Measurements from ENCODE around the gene CPLANE2.
"Not testable (repeated sequence)": the region's sequence is repeated elsewhere in the genome, so short reads cannot be mapped to it uniquely, and the experiment has no call there.

CPLANE2 gene

GRCh38 chr1:16229976-16230740, 6.8 kb downstream of the CPLANE2 start:
- no peak for DNase-seq

DNA sequence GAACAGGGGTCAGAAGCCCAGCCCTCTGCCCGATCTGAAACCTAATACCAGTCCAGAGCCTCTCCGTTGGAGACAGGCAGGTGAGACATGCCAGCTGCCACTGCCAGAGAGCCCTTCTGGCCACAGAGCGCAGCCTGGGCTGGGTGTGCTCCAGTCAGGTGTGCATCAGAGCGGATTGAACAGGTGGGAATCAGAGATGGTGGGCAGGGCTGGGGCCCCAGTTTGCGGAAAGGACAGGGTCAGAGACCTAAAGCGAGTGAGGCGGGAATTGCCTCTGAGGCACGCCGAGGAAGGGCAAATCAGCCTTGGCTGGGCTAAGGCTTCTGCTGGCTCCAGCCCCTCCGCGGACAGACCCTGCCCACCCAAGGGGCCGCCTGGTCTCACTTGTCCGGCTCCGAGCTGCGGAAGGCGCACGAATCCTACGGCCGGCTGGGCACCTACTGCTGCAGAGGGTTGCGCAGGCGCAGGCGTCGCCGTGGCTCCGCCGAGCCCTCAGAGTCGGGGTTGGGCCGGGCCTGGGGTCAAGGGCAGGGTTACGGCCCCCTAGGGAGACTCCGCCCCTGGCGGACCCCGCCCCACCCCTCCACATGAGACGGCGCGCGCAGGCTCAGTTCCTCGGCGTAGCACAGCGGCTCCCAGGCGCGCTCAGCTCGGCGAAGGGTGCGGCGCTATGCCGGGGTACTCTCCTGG, 10.3 kb downstream of the CPLANE2 start:
- DNase-seq, result no peak

DNA sequence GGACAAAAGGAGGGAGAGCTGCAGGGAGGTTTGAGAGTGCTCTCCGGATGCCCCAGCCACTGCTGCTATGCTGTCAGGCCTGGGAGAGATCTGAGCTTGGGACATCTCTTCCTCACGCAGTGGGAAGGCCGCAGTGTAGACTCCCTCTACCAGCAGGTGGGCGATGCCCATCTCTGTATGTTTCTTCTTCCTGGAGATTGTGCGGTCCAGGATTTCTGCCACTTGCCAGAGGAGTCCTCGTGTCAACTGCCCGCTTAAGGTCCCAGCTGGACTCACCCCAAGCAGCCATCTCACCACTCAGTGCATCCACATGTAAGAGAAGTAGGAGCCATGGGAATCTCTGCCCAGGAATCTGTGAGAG, 10.9 kb downstream of the CPLANE2 start:
- DNase-seq, result no peak

GRCh38 chr1:16224472-16224871, 12.5 kb downstream of the CPLANE2 start:
- no peak for DNase-seq

GRCh38 chr1:16222716-16223115, 14.3 kb downstream of the CPLANE2 start:
- DNase-seq, result not testable (repeated sequence)

DNA sequence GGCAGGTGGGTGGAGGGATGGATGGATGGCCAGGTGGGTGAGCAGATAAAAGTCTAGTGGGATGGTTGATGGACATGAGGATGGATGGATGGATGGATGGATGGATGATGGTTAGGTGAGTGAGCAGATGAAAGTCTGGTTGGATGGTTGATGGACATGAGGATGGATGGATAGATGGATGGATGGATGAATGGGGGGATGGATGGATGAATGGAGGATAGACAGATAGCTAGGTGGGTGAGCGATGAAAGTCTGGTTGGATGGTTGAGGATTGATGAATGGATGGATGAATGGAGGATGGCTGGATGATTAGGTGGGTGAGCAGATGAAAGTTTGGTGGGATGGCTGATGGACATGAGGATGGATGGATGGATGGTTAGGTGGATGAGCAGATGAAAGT, 15.5 kb downstream of the CPLANE2 start:
- DNase-seq, result no peak

GRCh38 chr1:16219968-16220500, 16.9 kb downstream of the CPLANE2 start:
- DNase-seq, result no peak

DNA sequence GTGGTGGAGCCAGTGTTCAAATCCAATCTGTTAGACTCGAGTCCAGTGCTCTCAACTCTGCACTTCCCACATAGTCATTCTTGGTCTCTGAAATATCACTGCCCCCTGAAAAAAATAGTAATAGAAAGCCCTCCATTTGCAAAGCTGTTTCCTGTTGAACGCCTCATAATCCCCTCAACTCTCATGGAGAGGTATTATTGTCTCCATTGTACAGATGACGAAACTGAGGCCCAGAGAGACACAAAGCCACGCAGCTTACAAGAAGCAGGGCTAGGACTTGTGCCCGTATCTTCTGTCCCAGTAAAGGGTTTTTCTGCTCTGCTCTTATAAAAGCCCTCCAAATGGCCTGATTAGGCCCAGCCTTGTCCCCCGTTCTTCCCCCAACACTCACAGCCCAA, 18.3 kb downstream of the CPLANE2 start:
- DNase-seq, result no peak

GRCh38 chr1:16218014-16218673, 18.8 kb downstream of the CPLANE2 start:
- no peak for DNase-seq

DNA sequence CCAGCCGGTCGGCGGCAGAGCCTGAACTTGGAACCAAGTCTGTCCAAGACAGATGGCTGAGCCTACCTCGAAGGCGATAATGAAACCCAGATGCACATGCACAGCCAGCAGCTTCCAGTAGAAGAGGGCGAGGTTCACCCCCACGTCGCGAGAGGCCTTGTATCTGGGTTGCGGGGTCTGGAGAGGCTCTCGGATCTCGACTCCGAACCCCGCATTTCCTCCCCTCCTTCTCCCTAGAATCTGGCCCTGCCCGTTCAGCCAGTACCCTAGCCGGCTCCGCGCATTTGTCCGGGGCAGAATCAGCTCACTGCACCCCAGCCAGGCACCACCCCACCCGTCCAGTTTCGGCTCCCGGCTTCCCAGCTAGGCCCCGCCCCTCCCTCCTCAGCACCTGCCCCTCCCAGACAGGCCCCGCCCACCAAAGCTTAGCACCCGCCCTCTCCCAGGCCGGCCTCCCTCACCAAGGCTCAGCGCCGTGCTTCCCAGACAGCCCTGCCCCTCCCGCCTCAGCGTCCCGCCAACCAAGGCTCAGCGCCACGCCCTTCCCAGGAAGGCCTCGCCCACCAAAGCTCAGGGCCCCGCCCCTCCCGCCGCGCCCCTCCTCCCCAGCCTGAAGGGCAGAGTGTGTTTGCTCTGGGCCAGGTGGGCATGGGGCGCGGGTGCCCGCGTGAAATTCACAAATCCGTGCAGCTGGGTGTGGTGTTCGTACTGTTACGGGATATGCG, 19.8 kb downstream of the CPLANE2 start:
- peak; percentile 95 for DNase-seq

DNA sequence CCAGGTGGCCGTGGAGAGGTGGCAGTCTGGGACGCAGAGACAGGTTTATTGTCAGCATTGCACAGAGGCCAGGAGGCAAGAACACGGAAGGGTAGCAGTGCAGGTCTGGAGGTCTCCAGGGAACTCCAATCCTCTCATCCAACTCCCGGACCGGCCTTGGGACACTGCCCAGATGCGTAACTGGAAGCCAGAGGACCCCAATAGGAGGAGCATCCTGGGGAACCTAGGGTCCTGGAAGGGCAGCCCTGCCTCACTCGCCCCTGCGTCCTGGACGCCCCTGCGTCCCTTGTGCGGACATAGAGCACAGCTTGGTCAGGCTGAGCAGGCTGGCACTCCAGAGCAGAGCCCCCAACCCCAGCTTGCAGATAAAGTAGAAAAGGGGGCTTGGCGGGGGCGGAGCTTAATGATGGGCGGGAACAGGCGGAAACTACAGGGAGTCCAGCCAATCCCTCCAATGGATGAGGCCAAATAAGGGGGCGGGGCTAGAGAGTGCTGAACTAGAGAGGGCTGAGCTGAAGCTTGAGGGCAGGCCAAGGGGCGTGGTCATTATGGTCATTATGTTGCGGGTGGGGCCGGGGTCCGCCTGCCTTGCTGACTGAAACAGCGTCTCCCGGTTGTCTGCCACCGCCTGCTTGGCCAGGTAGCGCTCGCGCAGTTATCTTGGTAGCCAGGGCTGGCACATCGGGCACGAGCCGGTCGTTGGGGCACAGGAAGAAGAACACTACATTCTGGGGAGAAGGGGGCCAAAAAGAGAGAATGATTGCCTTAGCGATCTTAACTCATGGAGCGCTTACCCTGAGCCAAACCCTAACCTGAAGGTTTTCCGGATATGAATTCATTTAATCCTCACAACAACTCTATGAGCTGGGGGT, 20.9 kb downstream of the CPLANE2 start:
- DNase-seq, result peak; percentile 49

GRCh38 chr1:16215240-16215639, 21.7 kb downstream of the CPLANE2 start:
- not testable (repeated sequence) for DNase-seq

DNA sequence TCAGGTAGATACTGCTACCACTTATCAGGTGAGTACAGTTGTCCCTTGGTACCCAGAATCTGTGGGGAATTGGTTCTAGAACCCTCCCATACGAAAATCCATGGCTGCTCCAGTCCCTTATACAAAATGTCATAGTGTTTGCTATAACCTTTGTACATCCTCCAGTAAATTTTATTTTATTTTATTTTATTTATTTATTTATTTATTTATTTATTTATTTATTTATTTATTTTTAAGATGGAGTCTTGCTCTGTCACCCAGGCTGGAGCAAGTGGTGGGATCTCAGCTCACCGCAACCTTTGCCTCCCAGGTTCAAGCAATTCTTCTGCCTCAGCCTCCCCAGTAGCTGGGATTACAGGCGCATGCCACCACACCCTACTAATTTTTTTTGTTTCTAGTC, 23.4 kb downstream of the CPLANE2 start:
- DNase-seq, result not testable (repeated sequence)

DNA sequence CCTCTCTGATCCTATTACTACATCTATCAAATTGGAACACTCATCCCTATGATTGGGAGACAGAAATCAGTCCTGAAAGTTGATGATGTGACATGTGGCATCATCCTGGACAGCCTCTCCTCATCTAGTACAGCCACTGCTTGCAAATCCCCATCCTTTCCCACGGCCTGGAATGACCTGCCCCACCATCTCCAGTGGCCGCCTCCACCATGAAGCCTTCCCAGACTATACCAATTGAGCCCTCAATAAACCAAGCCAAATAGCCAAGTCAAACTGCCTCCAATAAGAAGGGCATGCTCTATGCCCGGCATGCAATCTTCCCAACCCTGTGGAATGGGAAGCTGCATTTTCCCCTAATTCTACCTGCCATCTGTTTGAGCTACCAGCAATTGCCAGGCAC, 24.0 kb downstream of the CPLANE2 start:
- DNase-seq, result no peak

DNA sequence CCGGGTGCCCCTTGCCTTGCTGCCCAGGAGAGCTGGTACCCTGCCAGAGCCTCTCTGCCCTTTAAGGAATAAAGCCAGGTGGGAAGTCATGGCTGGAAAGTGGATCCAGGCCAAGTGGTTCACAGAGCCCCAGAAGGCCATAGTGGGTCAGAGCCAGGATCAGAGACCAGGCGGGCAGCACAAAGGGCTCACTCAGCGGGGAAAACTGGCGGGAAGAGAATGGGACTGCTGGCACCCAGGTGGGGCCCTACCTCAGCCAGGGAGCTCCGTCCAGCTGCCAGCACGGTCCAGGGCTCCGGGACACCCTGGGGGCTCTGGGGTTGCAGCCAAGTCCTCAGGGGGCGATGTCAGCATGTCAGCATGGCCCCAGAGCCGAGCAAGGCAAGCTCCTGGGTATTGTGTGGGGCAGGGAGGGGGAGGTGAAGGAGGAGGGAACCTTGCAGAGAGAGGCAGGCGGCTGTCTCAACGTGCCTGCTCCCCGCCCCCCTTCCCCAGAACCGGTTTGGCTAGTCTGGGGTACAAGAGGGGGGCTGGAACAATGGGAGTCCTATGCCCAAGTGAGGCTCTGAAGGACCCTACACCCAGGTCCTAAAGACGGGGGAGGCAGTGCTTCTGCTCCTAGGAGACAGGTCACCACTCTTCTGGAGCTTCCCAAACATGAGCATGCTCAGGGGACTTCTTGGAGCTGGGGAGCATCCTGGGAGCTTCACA, 24.6 kb downstream of the CPLANE2 start, which contains the start of gene ARHGEF19:
Gene ARHGEF19 (minus strand): TSS at position 402 of the 711 bp plus-strand sequence. CDS start 3,598 bp downstream, outside the sequence.
- no peak for DNase-seq

- DNase-seq, result no peak
Measured at GRCh38 chr1:16211824-16212223, 25.2 kb downstream of the CPLANE2 start.

DNA sequence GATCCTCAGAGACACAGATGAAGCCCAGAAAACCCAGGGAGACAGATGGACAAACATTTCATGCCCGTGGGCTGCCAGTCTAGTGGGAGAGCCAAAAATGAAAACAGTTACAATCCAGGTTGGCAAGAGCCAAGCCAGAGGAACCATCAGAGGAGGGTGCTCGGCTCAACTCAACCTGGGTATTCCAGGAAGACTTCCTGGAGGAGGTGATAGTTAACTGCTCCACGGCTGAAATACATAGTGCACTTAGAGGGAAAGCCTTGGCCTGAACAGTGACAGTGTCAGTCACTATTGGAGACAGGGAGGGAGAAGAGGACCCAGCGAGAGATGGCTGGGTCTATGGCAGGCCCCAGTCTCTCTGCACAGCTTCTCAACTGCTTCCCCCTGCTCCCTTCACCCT, 26.4 kb downstream of the CPLANE2 start:
- no peak for DNase-seq

- no peak for DNase-seq
Measured at GRCh38 chr1:16209847-16210407, 27.1 kb downstream of the CPLANE2 start.

- no peak for DNase-seq
Measured at GRCh38 chr1:16209132-16209846, 27.7 kb downstream of the CPLANE2 start.

All from T-helper 9 cell (primary cell).